ENCODE measurements around the gene SLCO1B3. TPM values are rescaled to one million over a fixed set of nuclear protein-coding genes. Genes with fewer than 3 reads are reported as not detected.

SLCO1B3 gene
- total RNA-seq, result not detected in 2 replicates

GRCh38 chr12:20810487-20810886 lies at the start of gene SLCO1B3:
SLCO1B3 (plus strand) TSS chr12:20810705; CDS start chr12:20815739, 5,034 bp downstream.

Small RNA genes lying within 50 kb of the gene (small RNA-seq; reads per million reads assigned to genes)
- gene AC011604.1, result not detected

Other genes with a start within 250 kb of the SLCO1B3 start
- gene SLCO1C1, start 115.4 kb upstream of the SLCO1B3 start, total RNA-seq, result 1.6 and 2.5 TPM in 2 replicates